ENCODE results near the gene SERINC4. TPM values are rescaled to one million over a fixed set of nuclear protein-coding genes. Genes with fewer than 3 reads are reported as not detected.
"Not testable (repeated sequence)": the region's sequence is repeated elsewhere in the genome, so short reads cannot be mapped to it uniquely, and the experiment has no call there.

The SERINC4 gene
- total RNA-seq, 4 donors from 2014 or later, result 0.20 TPM; not detected in 3

- H3K4me1 ChIP-seq, result peaks cover 0 to 65% (median 22%) of the 10 kb centered on the region in 4 donors
These were observed 50.2 kb downstream of the SERINC4 start for GRCh38 chr15:43749690-43750345.

DNA sequence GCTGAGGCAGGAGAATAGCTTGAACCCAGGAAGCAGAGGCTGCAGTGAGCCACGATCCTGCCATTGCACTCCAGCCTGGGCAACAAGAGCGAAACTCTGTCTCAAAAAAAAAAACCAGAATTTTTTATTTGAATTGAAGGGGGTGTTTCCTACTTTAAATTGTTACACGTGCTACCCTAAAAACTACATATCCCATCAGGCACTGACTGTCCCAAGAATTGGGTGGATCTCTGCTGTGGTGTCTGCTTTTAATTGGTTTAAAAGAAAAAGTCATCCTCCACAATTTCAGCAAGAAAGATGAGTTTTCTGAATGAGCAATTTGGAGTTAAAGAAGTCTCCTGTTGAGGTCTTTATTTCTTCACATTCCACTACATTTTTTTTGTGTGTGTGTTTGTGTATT is 51.6 kb downstream of the SERINC4 start:
- Histone ChIP-seq H3K9me3 (no peaks in the 10 kb centered on the region), H3K4me3 (peak overlapping the region in 1 of 4 donors; percentile 91), H3K27me3 (no peaks in the 10 kb centered on the region), H3K4me1 (peaks cover 0 to 64% (median 22%) of the 10 kb centered on the region in 4 donors), H3K27ac (no peak overlapping the region), H3K36me3 (peaks cover 0 to 13% (median 0%) of the 10 kb centered on the region in 3 donors)
- no peak for DNase-seq (ENCODE audit: low spot score in 2 of 2)
- TF ChIP-seq, protein P1, sequence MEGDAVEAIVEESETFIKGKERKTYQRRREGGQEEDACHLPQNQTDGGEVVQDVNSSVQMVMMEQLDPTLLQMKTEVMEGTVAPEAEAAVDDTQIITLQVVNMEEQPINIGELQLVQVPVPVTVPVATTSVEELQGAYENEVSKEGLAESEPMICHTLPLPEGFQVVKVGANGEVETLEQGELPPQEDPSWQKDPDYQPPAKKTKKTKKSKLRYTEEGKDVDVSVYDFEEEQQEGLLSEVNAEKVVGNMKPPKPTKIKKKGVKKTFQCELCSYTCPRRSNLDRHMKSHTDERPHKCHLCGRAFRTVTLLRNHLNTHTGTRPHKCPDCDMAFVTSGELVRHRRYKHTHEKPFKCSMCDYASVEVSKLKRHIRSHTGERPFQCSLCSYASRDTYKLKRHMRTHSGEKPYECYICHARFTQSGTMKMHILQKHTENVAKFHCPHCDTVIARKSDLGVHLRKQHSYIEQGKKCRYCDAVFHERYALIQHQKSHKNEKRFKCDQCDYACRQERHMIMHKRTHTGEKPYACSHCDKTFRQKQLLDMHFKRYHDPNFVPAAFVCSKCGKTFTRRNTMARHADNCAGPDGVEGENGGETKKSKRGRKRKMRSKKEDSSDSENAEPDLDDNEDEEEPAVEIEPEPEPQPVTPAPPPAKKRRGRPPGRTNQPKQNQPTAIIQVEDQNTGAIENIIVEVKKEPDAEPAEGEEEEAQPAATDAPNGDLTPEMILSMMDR (IDR thresholded peaks at IDR 0.05), result no peak
- TF ChIP-seq EP300 (IDR thresholded peaks at IDR 0.05) (no peak), POLR2A (IDR thresholded peaks at IDR 0.05) (no peak)
- WGBS, 2 donors, result 55 to 57% methylated on average over 3 of the region's 3 CpGs

More at GRCh38 chr15:43749690-43750345, 50.2 kb downstream of the SERINC4 start:
- H3K36me3 ChIP-seq, result peaks cover 0 to 27% (median 0%) of the 10 kb centered on the region in 3 donors
- H3K9me3 ChIP-seq, result no peaks in the 10 kb centered on the region
- no peak for DNase-seq (ENCODE audit: low spot score in 2 of 2)
- H3K27me3 ChIP-seq, result no peaks in the 10 kb centered on the region
- WGBS, 2 donors, result 68 to 76% methylated on average over 12 of the region's 12 CpGs
- H3K27ac ChIP-seq, result peak overlapping the region in 1 of 4 donors; percentile 25
- H3K4me3 ChIP-seq, result no peak overlapping the region
- TF ChIP-seq EP300 (IDR thresholded peaks at IDR 0.05) (no peak), POLR2A (IDR thresholded peaks at IDR 0.05) (no peak)
- TF ChIP-seq, protein P1 (IDR thresholded peaks at IDR 0.05), result no peak

DNA sequence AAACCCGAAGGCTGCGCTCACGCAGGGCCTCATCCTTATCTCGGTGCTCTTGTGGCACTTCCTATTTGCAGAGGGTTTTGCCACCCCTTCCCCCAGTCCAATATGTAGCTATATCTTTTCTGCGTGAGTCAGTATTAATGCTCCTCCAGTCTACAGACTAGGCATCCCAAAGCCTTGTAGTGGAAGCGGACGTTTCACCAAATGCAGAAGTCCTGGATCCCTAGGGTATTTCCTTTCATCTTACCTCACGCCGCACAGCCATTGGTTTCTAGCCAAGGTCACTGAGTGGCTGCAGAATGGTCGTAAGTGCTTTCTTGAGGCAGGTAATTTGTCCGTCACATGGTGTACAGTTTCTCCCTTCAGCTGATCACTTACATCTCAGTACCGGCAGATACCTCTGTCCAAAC is 53.1 kb downstream of the SERINC4 start:
- not testable (repeated sequence) for H3K27me3 ChIP-seq; H3K9me3 ChIP-seq; H3K36me3 ChIP-seq; DNase-seq (ENCODE audit: low spot score in 2 of 2)
- peaks cover 0 to 49% (median 20%) of the 10 kb centered on the region in 4 donors for H3K4me1 ChIP-seq
- peak overlapping the region; percentile 90 to 95 (median 91) for H3K27ac ChIP-seq
- H3K4me3 ChIP-seq, result peak overlapping the region; percentile 81 to 91 (median 82)
- 0 to 1% methylated on average over 12 of the region's 12 CpGs for WGBS, 2 donors

GRCh38 chr15:43746245-43746902 is 53.6 kb downstream of the SERINC4 start, which contains the start of gene PDIA3:
Gene PDIA3, plus strand, starts transcription at chr15:43746438. Its CDS starts 102 bp downstream, at chr15:43746540.
- peak; percentile 79 to 81 for DNase-seq (ENCODE audit: low spot score in 2 of 2)
- peak; percentile 12 to 89 for TF ChIP-seq EP300 (IDR thresholded peaks at IDR 0.05)
- TF ChIP-seq, protein P1 (IDR thresholded peaks at IDR 0.05), result peak in 2 of 5 experiments; percentile 57 to 60
- peak; percentile 85 to 98 for TF ChIP-seq POLR2A (IDR thresholded peaks at IDR 0.05)
- H3K4me3 ChIP-seq, result peak within 1 kb of the TSS; percentile 81 to 91 (median 82)
- H3K36me3 ChIP-seq, H3K9me3 ChIP-seq, H3K27me3 ChIP-seq: not testable (repeated sequence)
- 0 to 1% methylated on average over 9 to 55 of the region's 84 CpGs for WGBS, 2 donors
- peaks cover 0 to 44% (median 20%) of the 10 kb centered on the region in 4 donors for H3K4me1 ChIP-seq
- H3K27ac ChIP-seq, result peak within 1 kb of the TSS; percentile 90 to 95 (median 91)

Small RNA genes lying within 50 kb of the gene (small RNA-seq; reads per million reads assigned to genes)
- not detected for gene MIR1282

Other genes with a start within 250 kb of the SERINC4 start
- 10 to 100 TPM; 22.6 to 57.9 (median 40.4) TPM for gene PPIP5K1, start 210.0 kb downstream of the SERINC4 start, total RNA-seq
- not detected for gene CKMT1B, start 206.2 kb downstream of the SERINC4 start, total RNA-seq
- gene STRC, start 181.4 kb downstream of the SERINC4 start, total RNA-seq, result 1 to 10 TPM in 3 of 4 donors, under 1 TPM in 1; 0.30 to 1.4 (median 1.2) TPM
- 10 to 100 TPM in 1 of 4 donors, 1 to 10 TPM in 3; 1.2 to 18.6 (median 6.3) TPM for gene CATSPER2, start 151.4 kb downstream of the SERINC4 start, total RNA-seq
- not detected for gene CKMT1A, start 106.4 kb downstream of the SERINC4 start, total RNA-seq
- gene PDIA3, start 53.8 kb downstream of the SERINC4 start, total RNA-seq, result 100 to 1,000 TPM in 1 of 4 donors, 10 to 100 TPM in 3; 75.4 to 107 (median 94.2) TPM
- gene ELL3, start 23.3 kb downstream of the SERINC4 start, total RNA-seq, result 10 to 100 TPM; 11.4 to 29.3 (median 13.0) TPM
- gene SERF2, start 7.9 kb downstream of the SERINC4 start, total RNA-seq, result 100 to 1,000 TPM; 698 to 988 (median 804) TPM
- 10 to 100 TPM in 3 of 4 donors, 1 to 10 TPM in 1; 7.5 to 27.6 (median 12.1) TPM for gene HYPK, start 379 bp upstream of the SERINC4 start, total RNA-seq
- gene MFAP1, start 24.5 kb upstream of the SERINC4 start, total RNA-seq, result 10 to 100 TPM in 3 of 4 donors, 1 to 10 TPM in 1; 9.6 to 15.7 (median 11.9) TPM
- 1 to 10 TPM; 2.7 to 7.5 (median 2.9) TPM for gene WDR76, start 26.8 kb upstream of the SERINC4 start, total RNA-seq

Data from tibial nerve (tissue), 4 donors.